ENCODE results near the gene ATP10B.

DNA sequence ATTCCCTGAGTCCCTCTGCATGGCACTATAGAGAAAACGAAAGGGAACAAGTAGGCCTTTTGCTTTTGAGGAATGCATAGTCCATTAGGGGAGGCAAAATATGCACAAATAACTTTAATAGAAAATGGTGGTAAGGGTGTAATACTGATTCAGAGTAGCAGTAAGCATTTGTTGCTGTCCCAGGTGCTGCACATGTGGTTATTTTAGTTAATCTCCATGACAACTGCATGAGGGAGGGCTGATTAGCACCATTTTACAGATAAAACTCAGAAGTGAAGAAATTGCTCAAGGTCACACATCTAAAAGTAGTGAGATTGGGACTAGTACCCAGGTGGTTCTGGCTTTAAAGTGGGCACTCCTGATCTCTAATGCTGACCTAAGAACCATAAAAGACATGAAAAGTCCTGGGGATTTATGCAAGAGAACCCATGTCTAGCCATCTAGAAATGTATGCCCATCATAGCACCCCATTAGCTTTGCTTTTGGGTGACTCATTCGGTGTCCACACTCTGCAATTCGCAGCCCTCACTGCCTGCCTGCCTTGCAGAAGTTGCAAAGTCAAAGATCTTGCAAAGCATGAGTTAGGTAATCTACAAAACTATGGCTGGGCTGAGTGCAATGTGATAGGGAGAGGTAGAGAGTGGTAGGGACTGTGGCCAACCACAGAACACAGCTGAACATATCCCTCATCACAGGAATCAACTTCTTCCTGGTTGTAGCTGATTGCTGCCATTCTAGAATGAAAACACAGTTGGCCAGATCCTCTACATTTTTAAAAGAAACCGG is 235.1 kb downstream of the ATP10B start:
- TF ChIP-seq MAX (IDR thresholded peaks at IDR 0.05; ENCODE audit: low read depth), result no peak
- TF ChIP-seq SMC3 (IDR thresholded peaks at IDR 0.05; ENCODE audit: low read depth, low read length), result no peak
- TF ChIP-seq POLR2AphosphoS5 (IDR thresholded peaks at IDR 0.05; ENCODE audit: low read depth, low read length), result no peak
- no peak for TF ChIP-seq CTCF (IDR thresholded peaks at IDR 0.05)
- TF ChIP-seq NRF1 (IDR thresholded peaks at IDR 0.05; ENCODE audit: low read depth, low read length), result no peak
- no peak for TF ChIP-seq EP300 (IDR thresholded peaks at IDR 0.05; ENCODE audit: borderline replicate concordance in 1 of 2, low read depth in 1 of 2, low read length in 1 of 2)
- TF ChIP-seq ELF1 (IDR thresholded peaks at IDR 0.05), result no peak
- TF ChIP-seq SIN3A (IDR thresholded peaks at IDR 0.05; ENCODE audit: borderline replicate concordance, low read depth, low read length), result no peak
- no peak for TF ChIP-seq EZH2phosphoT487 (IDR thresholded peaks at IDR 0.05; ENCODE audit: borderline replicate concordance, low read depth)
- no peak for TF ChIP-seq TEAD4 (IDR thresholded peaks at IDR 0.05; ENCODE audit: borderline replicate concordance, insufficient read depth)

Measured in SK-N-SH (cell line).